Measurements from ENCODE around the gene GPR25.

DNA sequence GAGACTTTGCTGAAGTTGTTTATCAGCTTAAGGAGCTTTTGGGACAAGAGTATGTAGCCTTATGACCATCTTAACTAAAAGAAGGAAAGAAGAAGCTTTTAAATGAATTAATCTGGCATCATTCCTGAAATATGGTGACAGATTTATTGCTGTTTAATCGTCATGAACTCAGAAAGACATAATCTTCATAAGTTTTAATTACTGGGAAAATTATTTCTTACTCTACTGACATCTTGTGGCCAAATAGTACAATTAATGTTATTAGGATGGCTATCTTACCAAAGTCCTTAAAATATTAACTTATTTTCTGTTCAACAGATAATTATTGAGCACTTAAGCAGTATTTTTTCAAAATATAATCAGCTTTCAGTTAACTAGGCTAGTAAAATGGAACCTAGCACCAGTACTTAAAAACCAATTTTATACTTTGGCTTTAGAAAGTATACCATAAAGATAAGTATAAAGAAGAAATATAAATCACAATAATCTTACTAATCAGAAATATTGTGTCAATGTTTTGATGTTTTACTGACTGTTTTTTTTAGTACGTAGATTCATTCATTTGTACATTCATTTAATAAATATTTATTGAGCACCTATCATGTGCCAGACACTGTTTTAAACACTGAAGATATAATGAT lies 34.7 kb upstream of the GPR25 start:
- no peak for TF ChIP-seq YY1 (IDR thresholded peaks at IDR 0.05; ENCODE audit: insufficient read depth, insufficient read length)
- TF ChIP-seq SUZ12 (IDR thresholded peaks at IDR 0.05; ENCODE audit: extremely low read depth, insufficient read depth, insufficient read length): no peak
- no peak for TF ChIP-seq ZNF274 (IDR thresholded peaks at IDR 0.05; ENCODE audit: low read depth, low read length)

Measured in NT2/D1 (cell line).